Activated T-helper 1 cell treated with anti-CD3 and anti-CD28 coated beads, Interleukin-12 subunit alpha, Interleukin-12 subunit beta, Interleukin-2, Interleukin-4 antibody, amounts not matched to agents 30 ng/mL and 10 ng/mL and 1 ng/mL, durations not matched to agents 14 hours and 24 hours and 36 hours (primary cell): Measurements from ENCODE around the gene CACNA2D1. TPM values are rescaled to one million over a fixed set of nuclear protein-coding genes. Genes with fewer than 3 reads are reported as not detected.

Experiments
- DNase-seq: peaks from one replicate; pipeline ENCODE4 v3.0.0; 2021; ENCODE audit warnings: low spot score
- H3K27ac Mint-ChIP-seq: one replicate; pipeline ENCODE4 v1.8.0; 2021; ENCODE audit warnings: mild to moderate bottlenecking, mixed read lengths
- H3K27me3 Mint-ChIP-seq: one replicate; pipeline ENCODE4 v1.8.0; 2022; ENCODE audit warnings: mild to moderate bottlenecking, moderate library complexity, mixed read lengths; ENCODE audit not compliant: insufficient read depth
- H3K36me3 Mint-ChIP-seq: one replicate; pipeline ENCODE4 v1.8.0; 2021; ENCODE audit warnings: low read depth, mixed read lengths
- H3K4me1 Mint-ChIP-seq: one replicate; pipeline ENCODE4 v1.8.0; 2021; ENCODE audit warnings: low read depth, mixed read lengths
- H3K4me3 Mint-ChIP-seq: one replicate; pipeline ENCODE4 v1.8.0; 2021; ENCODE audit warnings: mild to moderate bottlenecking, moderate library complexity, mixed read lengths
- H3K9me3 Mint-ChIP-seq: one replicate; pipeline ENCODE4 v1.8.0; 2021; ENCODE audit warnings: mixed read lengths
- intact Hi-C: fragments of 100-400 bp; cut with micrococcal nuclease; formaldehyde crosslinking; loops from one replicate; pipeline ENCODE4 v1.15.1; 2024
- total RNA-seq: library from RNA; stranded (reverse); gene quantifications from 2 replicates; pipeline ENCODE4 v1.2.3, GENCODE V29; 2022

The CACNA2D1 gene
- total RNA-seq, 1 donor from 2014 or later, result not detected

GRCh38 chr7:82305347-82306005, 138.1 kb downstream of the CACNA2D1 start:
- no peak overlapping the region for H3K27ac Mint-ChIP-seq
- peaks cover 7% of the 10 kb centered on the region for H3K9me3 Mint-ChIP-seq
- DNase-seq, result no peak
- H3K4me3 Mint-ChIP-seq, result no peak overlapping the region
- no peaks in the 10 kb centered on the region for H3K27me3 Mint-ChIP-seq
- H3K4me1 Mint-ChIP-seq, result no peaks in the 10 kb centered on the region
- no peaks in the 10 kb centered on the region for H3K36me3 Mint-ChIP-seq
- intact Hi-C loops, result no loop called here

DNA sequence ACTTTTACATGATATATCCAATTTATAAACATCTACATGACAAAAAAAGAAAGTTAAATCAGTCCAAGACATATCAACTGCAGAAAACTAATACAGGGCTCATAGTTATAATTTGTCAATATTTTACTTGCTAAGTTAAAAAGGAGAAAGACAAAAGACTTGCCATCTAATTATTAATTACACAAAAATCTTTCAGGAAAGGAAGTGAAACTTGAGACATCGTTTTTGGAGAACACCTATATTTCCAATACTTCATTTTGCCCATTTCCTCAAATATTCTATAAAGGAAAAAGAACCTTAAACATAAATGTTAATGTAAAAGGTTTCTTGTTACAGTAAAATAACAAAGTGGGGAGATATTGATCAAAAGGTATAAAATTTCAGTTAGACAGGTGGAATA, 148.7 kb downstream of the CACNA2D1 start:
- no peaks in the 10 kb centered on the region for H3K27me3 Mint-ChIP-seq
- H3K9me3 Mint-ChIP-seq, result no peaks in the 10 kb centered on the region
- intact Hi-C loops, result no loop called here
- H3K36me3 Mint-ChIP-seq, result no peaks in the 10 kb centered on the region
- H3K4me3 Mint-ChIP-seq, result no peak overlapping the region
- DNase-seq, result no peak
- H3K27ac Mint-ChIP-seq, result no peak overlapping the region
- no peaks in the 10 kb centered on the region for H3K4me1 Mint-ChIP-seq

- Mint-ChIP-seq H3K27me3 (no peaks in the 10 kb centered on the region), H3K4me3 (no peak overlapping the region), H3K27ac (no peak overlapping the region), H3K9me3 (no peaks in the 10 kb centered on the region), H3K4me1 (no peaks in the 10 kb centered on the region), H3K36me3 (no peaks in the 10 kb centered on the region)
- intact Hi-C loops, result no loop called here
- no peak for DNase-seq
These were observed 149.2 kb downstream of the CACNA2D1 start for GRCh38 chr7:82294382-82294784.

GRCh38 chr7:82293467-82293866, 150.1 kb downstream of the CACNA2D1 start:
- intact Hi-C loops, result no loop called here
- H3K27ac Mint-ChIP-seq, result no peak overlapping the region
- no peaks in the 10 kb centered on the region for H3K27me3 Mint-ChIP-seq

DNA sequence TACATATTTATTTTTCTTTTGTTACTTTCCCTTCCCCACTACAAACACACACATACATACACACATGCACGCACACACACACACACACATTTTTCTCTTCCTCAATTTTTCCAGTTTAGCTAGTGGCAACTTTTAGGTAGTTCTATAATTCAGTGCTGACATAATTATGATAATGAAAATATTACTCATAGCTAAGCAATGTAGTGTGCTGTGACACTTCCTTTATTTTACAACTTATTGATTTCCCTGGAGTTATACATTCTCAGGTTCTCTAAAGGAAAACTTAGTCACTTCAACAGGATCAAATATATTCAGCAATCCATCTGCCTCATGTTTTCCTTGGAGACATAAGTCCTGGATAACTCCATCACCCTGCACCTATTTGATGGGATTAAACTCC, 151.6 kb downstream of the CACNA2D1 start:
- intact Hi-C loops, result no loop called here
- no peaks in the 10 kb centered on the region for H3K27me3 Mint-ChIP-seq
- no peaks in the 10 kb centered on the region for H3K4me1 Mint-ChIP-seq
- no peak overlapping the region for H3K4me3 Mint-ChIP-seq
- DNase-seq, result no peak
- no peaks in the 10 kb centered on the region for H3K36me3 Mint-ChIP-seq
- no peak overlapping the region for H3K27ac Mint-ChIP-seq
- H3K9me3 Mint-ChIP-seq, result no peaks in the 10 kb centered on the region

More at GRCh38 chr7:82293467-82293866, 150.1 kb downstream of the CACNA2D1 start:
- Mint-ChIP-seq H3K9me3 (no peaks in the 10 kb centered on the region), H3K4me3 (no peak overlapping the region), H3K4me1 (no peaks in the 10 kb centered on the region), H3K36me3 (no peaks in the 10 kb centered on the region)
- DNase-seq, result no peak

DNA sequence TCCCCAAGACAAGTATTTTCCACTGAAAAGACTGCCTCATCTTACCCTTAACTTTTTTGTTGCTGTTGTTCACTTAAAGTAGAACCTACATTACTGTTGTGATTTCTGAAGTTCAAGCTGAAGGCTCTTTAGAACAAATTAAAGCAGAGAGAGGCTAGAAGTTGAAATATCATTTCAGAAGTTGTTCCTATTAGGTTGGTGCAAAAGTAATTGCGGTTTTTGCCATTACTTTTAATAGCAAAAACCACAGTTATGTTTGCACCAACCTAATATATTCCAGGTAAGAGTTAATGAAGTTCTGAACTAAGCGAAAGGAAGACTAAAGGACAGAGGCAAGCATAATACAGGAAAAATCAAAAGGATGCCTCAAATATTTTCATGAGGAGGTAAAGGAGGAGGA, 153.7 kb downstream of the CACNA2D1 start:
- Mint-ChIP-seq H3K27ac (no peak overlapping the region), H3K4me1 (no peaks in the 10 kb centered on the region), H3K27me3 (no peaks in the 10 kb centered on the region), H3K4me3 (no peak overlapping the region), H3K36me3 (no peaks in the 10 kb centered on the region), H3K9me3 (no peaks in the 10 kb centered on the region)
- intact Hi-C loops, result no loop called here
- DNase-seq, result no peak

DNA sequence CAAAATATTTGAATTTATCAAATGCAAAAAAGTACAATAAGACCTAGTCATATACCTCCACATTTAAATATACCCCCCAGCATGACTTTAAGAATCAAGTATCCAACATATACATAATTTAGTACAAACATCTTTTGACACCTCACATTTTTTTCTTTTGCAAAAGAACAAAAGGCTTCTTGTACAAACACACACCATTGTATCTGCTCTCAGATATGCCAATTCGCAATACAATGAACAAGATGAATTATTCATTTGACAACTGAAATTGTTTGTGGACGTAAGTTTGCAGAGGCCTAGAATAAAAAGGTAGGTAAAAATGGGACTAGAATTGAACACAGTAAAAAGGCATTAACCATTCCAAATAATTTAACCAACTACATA, 154.4 kb downstream of the CACNA2D1 start:
- Mint-ChIP-seq H3K27ac (no peak overlapping the region), H3K9me3 (no peaks in the 10 kb centered on the region), H3K4me1 (no peaks in the 10 kb centered on the region), H3K4me3 (no peak overlapping the region), H3K36me3 (no peaks in the 10 kb centered on the region), H3K27me3 (no peaks in the 10 kb centered on the region)
- DNase-seq, result no peak
- intact Hi-C loops, result no loop called here

DNA sequence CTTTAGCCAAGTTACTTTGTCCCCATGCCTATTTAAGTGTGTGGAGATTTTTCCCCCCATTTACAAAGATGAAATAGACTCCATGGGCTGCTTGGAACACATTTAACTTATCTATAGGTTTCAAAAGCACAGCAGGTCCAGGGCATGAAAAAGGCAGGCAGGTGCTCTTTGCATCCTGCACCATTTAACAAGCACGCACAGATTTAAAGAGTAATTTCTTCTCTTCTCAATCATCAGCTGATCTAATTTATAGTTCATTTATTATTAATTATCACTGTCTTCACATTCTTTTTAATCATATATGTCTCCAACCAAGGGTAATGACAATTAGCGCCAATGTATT, 156.8 kb downstream of the CACNA2D1 start:
- Mint-ChIP-seq H3K27me3 (no peaks in the 10 kb centered on the region), H3K36me3 (no peaks in the 10 kb centered on the region), H3K27ac (no peak overlapping the region), H3K4me1 (no peaks in the 10 kb centered on the region), H3K9me3 (no peaks in the 10 kb centered on the region), H3K4me3 (no peak overlapping the region)
- DNase-seq, result no peak
- intact Hi-C loops, result no loop called here

GRCh38 chr7:82286096-82286797, 157.3 kb downstream of the CACNA2D1 start:
- no peaks in the 10 kb centered on the region for H3K27me3 Mint-ChIP-seq
- no peak for DNase-seq
- H3K36me3 Mint-ChIP-seq, result no peaks in the 10 kb centered on the region
- no peaks in the 10 kb centered on the region for H3K4me1 Mint-ChIP-seq
- no peak overlapping the region for H3K4me3 Mint-ChIP-seq
- H3K27ac Mint-ChIP-seq, result no peak overlapping the region
- H3K9me3 Mint-ChIP-seq, result no peaks in the 10 kb centered on the region
- intact Hi-C loops, result no loop called here

DNA sequence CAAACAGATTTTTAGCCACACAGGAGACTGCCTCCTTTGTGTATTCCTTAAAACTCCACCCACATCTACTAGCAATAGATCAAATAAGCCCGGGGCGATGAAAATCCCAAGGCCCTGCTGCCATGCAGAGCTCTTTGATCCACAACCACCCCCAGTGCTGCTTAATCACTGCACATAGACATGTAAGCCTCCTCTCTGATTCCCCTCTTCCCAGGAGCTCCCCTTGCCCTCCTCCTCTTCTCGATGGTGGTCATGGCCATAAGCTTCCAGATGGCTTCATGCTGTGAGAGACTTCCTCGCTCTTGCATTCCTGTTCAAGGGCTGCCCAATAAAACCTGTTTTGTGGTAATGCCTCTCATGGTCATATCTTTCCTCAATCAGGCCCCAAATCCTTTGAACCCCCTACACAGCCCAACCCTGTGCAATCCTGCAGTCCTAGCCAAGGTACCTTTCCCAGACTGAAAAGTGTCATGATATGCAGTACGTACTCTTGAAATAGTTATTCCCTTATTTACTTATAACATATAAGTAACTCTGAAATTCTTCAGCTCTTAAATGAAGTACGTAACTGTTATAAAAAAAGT, 158.5 kb downstream of the CACNA2D1 start:
- no peak for DNase-seq
- Mint-ChIP-seq H3K4me1 (no peaks in the 10 kb centered on the region), H3K36me3 (no peaks in the 10 kb centered on the region), H3K9me3 (no peaks in the 10 kb centered on the region), H3K4me3 (no peak overlapping the region), H3K27me3 (no peaks in the 10 kb centered on the region), H3K27ac (no peak overlapping the region)
- intact Hi-C loops, result no loop called here

- H3K27me3 Mint-ChIP-seq, result no peaks in the 10 kb centered on the region
- no peak overlapping the region for H3K4me3 Mint-ChIP-seq
- no peak overlapping the region for H3K27ac Mint-ChIP-seq
- H3K9me3 Mint-ChIP-seq, result no peaks in the 10 kb centered on the region
- no peaks in the 10 kb centered on the region for H3K36me3 Mint-ChIP-seq
- no peaks in the 10 kb centered on the region for H3K4me1 Mint-ChIP-seq
- intact Hi-C loops, result no loop called here
- no peak for DNase-seq
These were observed 168.2 kb downstream of the CACNA2D1 start for GRCh38 chr7:82275342-82275741.

DNA sequence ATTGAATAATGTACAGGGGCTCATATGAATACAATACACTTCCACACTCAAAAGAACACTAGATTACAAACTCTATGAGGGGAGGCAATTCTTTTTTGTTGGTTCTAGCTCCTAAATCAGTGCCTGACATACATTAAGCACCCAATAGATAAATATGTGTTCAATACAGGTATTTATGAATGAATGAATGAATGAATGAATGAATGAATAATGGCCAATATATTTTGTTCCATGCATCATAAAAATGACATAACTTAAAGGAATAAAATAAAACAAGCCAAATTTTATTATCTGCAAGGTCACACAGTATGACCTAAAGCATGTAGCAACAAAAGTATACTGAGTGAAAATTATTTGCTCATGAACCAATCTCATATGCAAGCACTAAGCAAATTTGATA, 168.9 kb downstream of the CACNA2D1 start:
- Mint-ChIP-seq H3K4me3 (no peak overlapping the region), H3K27ac (no peak overlapping the region), H3K4me1 (no peaks in the 10 kb centered on the region), H3K9me3 (no peaks in the 10 kb centered on the region), H3K36me3 (no peaks in the 10 kb centered on the region), H3K27me3 (no peaks in the 10 kb centered on the region)
- intact Hi-C loops, result no loop called here
- no peak for DNase-seq

GRCh38 chr7:82273886-82274285, 169.7 kb downstream of the CACNA2D1 start:
- intact Hi-C loops, result no loop called here
- no peaks in the 10 kb centered on the region for H3K4me1 Mint-ChIP-seq
- H3K36me3 Mint-ChIP-seq, result no peaks in the 10 kb centered on the region
- no peak overlapping the region for H3K4me3 Mint-ChIP-seq
- H3K27ac Mint-ChIP-seq, result no peak overlapping the region
- no peak for DNase-seq
- no peaks in the 10 kb centered on the region for H3K9me3 Mint-ChIP-seq
- no peaks in the 10 kb centered on the region for H3K27me3 Mint-ChIP-seq
